Hepatocyte (in vitro differentiated cells): ENCODE results near the gene VRTN.

Source experiments
- EZH2phosphoT487 ChIP-seq: fragments of 200-600 bp; sonication (generic); IDR thresholded peaks from one replicate; pipeline ENCODE4 v1.6.1; 2018; ENCODE audit warnings: antibody characterized with exemption, mild to moderate bottlenecking, low read depth, moderate library complexity; ENCODE audit not compliant: unreplicated experiment, severe bottlenecking
- TF ChIP-seq, protein P1 (sequence below): fragments of 200-600 bp; sonication (generic); IDR thresholded peaks from 2 replicates; pipeline ENCODE4 v1.5.1; 2016; ENCODE audit warnings: antibody characterized with exemption, mild to moderate bottlenecking; ENCODE audit not compliant: poor library complexity

DNA sequence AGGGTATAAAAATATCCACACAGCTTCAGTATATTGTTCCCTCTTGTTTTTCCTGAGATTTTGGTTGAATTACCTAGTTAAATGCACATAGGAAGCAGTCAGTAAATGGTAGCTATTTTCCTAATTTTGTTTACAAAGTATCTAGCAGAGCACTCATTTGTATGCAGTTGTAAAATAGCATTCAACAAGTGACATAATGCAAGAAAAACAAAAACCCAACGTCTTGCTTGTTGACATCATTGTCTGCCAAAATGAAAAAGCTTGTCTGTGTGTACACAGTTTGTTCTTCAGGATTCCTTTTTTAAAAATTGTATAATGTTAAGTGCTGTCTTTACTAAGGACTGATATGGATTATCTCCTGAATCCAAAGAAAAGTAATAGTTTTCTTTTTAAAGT lies 2.7 kb downstream of the VRTN start:
- TF ChIP-seq, protein P1, sequence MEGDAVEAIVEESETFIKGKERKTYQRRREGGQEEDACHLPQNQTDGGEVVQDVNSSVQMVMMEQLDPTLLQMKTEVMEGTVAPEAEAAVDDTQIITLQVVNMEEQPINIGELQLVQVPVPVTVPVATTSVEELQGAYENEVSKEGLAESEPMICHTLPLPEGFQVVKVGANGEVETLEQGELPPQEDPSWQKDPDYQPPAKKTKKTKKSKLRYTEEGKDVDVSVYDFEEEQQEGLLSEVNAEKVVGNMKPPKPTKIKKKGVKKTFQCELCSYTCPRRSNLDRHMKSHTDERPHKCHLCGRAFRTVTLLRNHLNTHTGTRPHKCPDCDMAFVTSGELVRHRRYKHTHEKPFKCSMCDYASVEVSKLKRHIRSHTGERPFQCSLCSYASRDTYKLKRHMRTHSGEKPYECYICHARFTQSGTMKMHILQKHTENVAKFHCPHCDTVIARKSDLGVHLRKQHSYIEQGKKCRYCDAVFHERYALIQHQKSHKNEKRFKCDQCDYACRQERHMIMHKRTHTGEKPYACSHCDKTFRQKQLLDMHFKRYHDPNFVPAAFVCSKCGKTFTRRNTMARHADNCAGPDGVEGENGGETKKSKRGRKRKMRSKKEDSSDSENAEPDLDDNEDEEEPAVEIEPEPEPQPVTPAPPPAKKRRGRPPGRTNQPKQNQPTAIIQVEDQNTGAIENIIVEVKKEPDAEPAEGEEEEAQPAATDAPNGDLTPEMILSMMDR, result no peak
- TF ChIP-seq EZH2phosphoT487, result no peak
